Ovary (tissue), 9 donors: Measurements from ENCODE around the gene PCDHB5. TPM values are rescaled to one million over a fixed set of nuclear protein-coding genes. Genes with fewer than 3 reads are reported as not detected.
"Not testable (repeated sequence)": the region's sequence is repeated elsewhere in the genome, so short reads cannot be mapped to it uniquely, and the experiment has no call there.

ENCODE experiments used
- DNase-seq, 5 donors: peaks; one replicate each; pipeline ENCODE4 v3.0.0-alpha.2; 2019 to 2020
- H3K27ac ChIP-seq, 2 donors: fragments of 200-600 bp; one replicate each; pipeline versions ENCODE4 v1.5.1 to v1.8.0; 2019 to 2022
- H3K27me3 ChIP-seq: fragments of 200-600 bp; one replicate; pipeline ENCODE4 v1.8.0; 2022
- H3K36me3 ChIP-seq: fragments of 200-600 bp; sonication (generic); one replicate; pipeline ENCODE4 v1.5.1; 2019
- H3K4me1 ChIP-seq: one replicate; pipeline ENCODE4 v1.8.1; 2013; ENCODE audit warnings: mild to moderate bottlenecking, moderate library complexity; ENCODE audit not compliant: insufficient read depth
- H3K4me3 ChIP-seq: fragments of 200-600 bp; sonication (generic); one replicate; pipeline ENCODE4 v1.5.1; 2017
- H3K9me3 ChIP-seq, 2 donors: fragments of 200-600 bp in 1 of 2; sonication (generic) in 1 of 2; one replicate each; pipeline versions ENCODE4 v1.5.1 to v1.8.1; 2013 to 2019; ENCODE audit warnings: mild to moderate bottlenecking in 1 of 2, moderate library complexity in 1 of 2
- EP300 ChIP-seq: sonication (generic); formaldehyde crosslinking; IDR thresholded peaks from one replicate; pipeline ENCODE4 v1.6.1; 2017; ENCODE audit warnings: antibody characterized with exemption
- POLR2A ChIP-seq: fragments of 450-650 bp; IDR thresholded peaks from one replicate; pipeline ENCODE4 v1.6.1; 2017; ENCODE audit warnings: antibody characterized with exemption, mild to moderate bottlenecking, moderate library complexity
- WGBS, 3 donors: extraction: QIAGEN DNeasy Blood & Tissue Kit in 1 of 3; methylation state at CpG; one replicate each; pipeline versions ENCODE4 v1.1.5 to v1.1.7; 2013 to 2017; 5-methylcytosine and 5-hydroxymethylcytosine counted together
- intact Hi-C, 4 donors: fragments of 100-400 bp; cut with DNase I; formaldehyde crosslinking; loops; one replicate each; pipeline versions ENCODE4 v1.11.0 to v1.15.1; 2022 to 2023
- polyA plus RNA-seq, 2 donors: library from polyadenylated mRNA; stranded (reverse); fragments of 200-250 nt in 1 of 2; fragments of 350-450 nt in 1 of 2; fragmentation: Illumina TruSeq in 1 of 2; extraction: RNeasy Lipid Tissue Mini Kit (QIAGEN cat#74804) in 1 of 2; gene quantifications; one replicate each; pipeline ENCODE4 v1.2.3, GENCODE V29; 2013 to 2014
- total RNA-seq, 7 donors: library from RNA; depleted of rRNA in 2 of 7; stranded (reverse); fragments of >200 nt in 2 of 7; fragmentation: NEBNext Ultra II Directional in 3 of 7; extraction: Animal tissue kit (Norgen Biotek cat#: 25700) in 3 of 7; gene quantifications; one replicate each; pipeline versions ENCODE4 v1.1.0 to v1.2.4, GENCODE V29; 2016 to 2023
- TF ChIP-seq, protein P1 (sequence below), 3 donors: fragments of 450-650 bp in 2 of 3; fragments of 200-600 bp in 1 of 3; IDR thresholded peaks; one replicate each; pipeline versions ENCODE4 v1.5.1 to v1.8.0; 2016 to 2022; ENCODE audit warnings: antibody characterized with exemption in 3 of 3, mild to moderate bottlenecking in 1 of 3
- donor health status: DM: no; HTN: no; CAD: no; lungs with moderate emphysema.
- donor health status: DM: no; HTN: no; CAD: no.
- donor health status: Bipolar disorder and iron deficiency.
- donor health status: DM: yes; HTN: yes; CAD: no.
- donor health status: DM: no; HTN: no; CAD: no.
- donor health status: DM: yes; HTN: yes; CAD: no.

The PCDHB5 gene
- total and polyA plus RNA-seq, 9 donors = 7.3 to 16.2 (median 10.3) TPM

DNA sequence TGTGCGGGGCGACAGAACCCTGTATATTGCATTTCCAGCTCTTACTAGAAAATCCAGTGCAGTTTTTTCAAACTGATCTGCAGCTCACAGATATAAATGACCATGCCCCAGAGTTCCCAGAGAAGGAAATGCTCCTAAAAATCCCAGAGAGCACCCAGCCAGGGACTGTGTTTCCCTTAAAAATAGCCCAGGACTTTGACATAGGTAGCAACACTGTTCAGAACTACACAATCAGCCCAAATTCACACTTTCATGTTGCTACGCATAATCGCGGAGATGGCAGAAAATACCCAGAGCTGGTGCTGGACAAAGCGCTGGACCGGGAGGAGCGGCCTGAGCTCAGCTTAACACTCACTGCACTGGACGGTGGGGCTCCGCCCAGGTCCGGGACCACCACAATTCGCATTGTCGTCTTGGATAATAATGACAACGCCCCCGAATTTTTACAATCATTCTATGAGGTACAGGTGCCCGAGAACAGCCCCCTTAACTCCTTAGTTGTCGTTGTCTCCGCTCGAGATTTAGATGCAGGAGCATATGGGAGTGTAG lies 786 bp downstream of the PCDHB5 start:
- TF ChIP-seq, protein P1, sequence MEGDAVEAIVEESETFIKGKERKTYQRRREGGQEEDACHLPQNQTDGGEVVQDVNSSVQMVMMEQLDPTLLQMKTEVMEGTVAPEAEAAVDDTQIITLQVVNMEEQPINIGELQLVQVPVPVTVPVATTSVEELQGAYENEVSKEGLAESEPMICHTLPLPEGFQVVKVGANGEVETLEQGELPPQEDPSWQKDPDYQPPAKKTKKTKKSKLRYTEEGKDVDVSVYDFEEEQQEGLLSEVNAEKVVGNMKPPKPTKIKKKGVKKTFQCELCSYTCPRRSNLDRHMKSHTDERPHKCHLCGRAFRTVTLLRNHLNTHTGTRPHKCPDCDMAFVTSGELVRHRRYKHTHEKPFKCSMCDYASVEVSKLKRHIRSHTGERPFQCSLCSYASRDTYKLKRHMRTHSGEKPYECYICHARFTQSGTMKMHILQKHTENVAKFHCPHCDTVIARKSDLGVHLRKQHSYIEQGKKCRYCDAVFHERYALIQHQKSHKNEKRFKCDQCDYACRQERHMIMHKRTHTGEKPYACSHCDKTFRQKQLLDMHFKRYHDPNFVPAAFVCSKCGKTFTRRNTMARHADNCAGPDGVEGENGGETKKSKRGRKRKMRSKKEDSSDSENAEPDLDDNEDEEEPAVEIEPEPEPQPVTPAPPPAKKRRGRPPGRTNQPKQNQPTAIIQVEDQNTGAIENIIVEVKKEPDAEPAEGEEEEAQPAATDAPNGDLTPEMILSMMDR (IDR thresholded peaks at IDR 0.05) = no peak
- no peak for TF ChIP-seq EP300
- no peak for TF ChIP-seq POLR2A
- no peaks in the 10 kb centered on the region for H3K36me3 ChIP-seq
- intact Hi-C loops = no loop called here
- no peaks in the 10 kb centered on the region for H3K27me3 ChIP-seq
- no peak for DNase-seq
- no peak overlapping the region for H3K27ac ChIP-seq
- H3K9me3 ChIP-seq = peaks cover 0 to 20% of the 10 kb centered on the region in 2 donors
- WGBS, 3 donors = 34 to 55% (median 48%) methylated on average over 19 of the region's 19 CpGs
- peak overlapping the region; percentile 31 for H3K4me3 ChIP-seq
- no peaks in the 10 kb centered on the region for H3K4me1 ChIP-seq

DNA sequence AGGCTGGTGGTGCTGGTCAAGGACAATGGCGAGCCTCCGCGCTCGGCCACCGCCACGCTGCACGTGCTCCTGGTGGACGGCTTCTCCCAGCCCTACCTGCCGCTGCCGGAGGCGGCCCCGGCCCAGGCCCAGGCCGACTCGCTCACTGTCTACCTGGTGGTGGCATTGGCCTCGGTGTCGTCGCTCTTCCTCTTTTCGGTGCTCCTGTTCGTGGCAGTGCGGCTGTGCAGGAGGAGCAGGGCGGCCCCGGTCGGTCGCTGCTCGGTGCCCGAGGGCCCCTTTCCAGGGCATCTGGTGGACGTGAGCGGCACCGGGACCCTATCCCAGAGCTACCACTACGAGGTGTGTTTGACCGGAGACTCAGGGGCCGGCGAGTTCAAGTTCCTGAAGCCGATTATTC lies 2.3 kb downstream of the PCDHB5 start:
- H3K27ac ChIP-seq, H3K27me3 ChIP-seq, H3K4me1 ChIP-seq, DNase-seq, H3K4me3 ChIP-seq, H3K36me3 ChIP-seq, intact Hi-C loops: not testable (repeated sequence)
- H3K9me3 ChIP-seq = peaks cover 0 to 20% of the 10 kb centered on the region in 2 donors
- 38 to 58% (median 46%) methylated on average over 30 to 34 of the region's 34 CpGs for WGBS, 3 donors

GRCh38 chr5:141149812-141150211 lies 14.8 kb downstream of the PCDHB5 start, which contains the start of gene PCDHB6:
Gene PCDHB6, plus strand, starts transcription at chr5:141150057. Its CDS starts 201 bp downstream, at chr5:141150258.
- no peaks in the 10 kb centered on the region for H3K27me3 ChIP-seq
- TF ChIP-seq, protein P1 (IDR thresholded peaks at IDR 0.05) = no peak
- TF ChIP-seq EP300 = no peak
- TF ChIP-seq POLR2A = no peak
- H3K4me3 ChIP-seq = no peak within 1 kb of the TSS
- no peak within 1 kb of the TSS for H3K27ac ChIP-seq
- WGBS, 3 donors = 7 to 18% (median 14%) methylated on average over 18 of the region's 18 CpGs
- H3K4me1 ChIP-seq = no peaks in the 10 kb centered on the region
- intact Hi-C loops = no loop called here
- peaks cover 2 to 25% of the 10 kb centered on the region in 2 donors for H3K9me3 ChIP-seq
- no peak for DNase-seq
- H3K36me3 ChIP-seq = no peaks in the 10 kb centered on the region

DNA sequence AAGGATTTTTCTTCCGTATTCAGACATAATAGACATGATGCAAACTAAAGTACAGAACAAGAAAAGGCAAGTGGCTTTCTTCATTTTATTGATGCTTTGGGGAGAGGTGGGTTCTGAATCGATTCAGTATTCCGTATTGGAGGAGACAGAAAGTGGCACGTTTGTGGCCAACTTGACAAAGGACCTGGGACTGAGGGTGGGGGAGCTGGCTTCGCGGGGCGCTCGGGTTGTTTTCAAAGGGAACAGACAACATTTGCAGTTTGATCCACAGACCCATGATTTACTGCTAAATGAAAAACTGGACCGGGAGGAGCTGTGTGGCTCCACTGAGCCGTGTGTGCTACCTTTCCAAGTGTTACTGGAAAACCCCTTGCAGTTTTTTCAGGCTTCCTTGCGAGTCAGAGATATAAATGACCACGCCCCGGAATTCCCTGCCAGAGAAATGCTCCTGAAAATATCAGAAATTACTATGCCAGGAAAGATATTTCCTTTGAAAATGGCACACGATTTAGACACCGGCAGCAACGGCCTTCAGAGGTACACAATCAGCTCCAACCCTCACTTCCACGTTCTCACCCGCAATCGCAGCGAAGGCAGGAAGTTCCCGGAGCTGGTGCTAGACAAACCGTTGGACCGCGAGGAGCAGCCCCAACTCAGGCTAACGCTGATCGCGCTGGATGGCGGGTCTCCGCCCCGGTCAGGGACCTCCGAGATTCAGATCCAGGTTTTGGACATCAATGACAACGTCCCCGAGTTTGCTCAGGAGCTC lies 15.4 kb downstream of the PCDHB5 start:
- Histone ChIP-seq H3K4me1 (no peaks in the 10 kb centered on the region), H3K36me3 (no peaks in the 10 kb centered on the region), H3K9me3 (peaks cover 2 to 25% of the 10 kb centered on the region in 2 donors), H3K27ac (no peak overlapping the region), H3K27me3 (no peaks in the 10 kb centered on the region), H3K4me3 (no peak overlapping the region)
- 35 to 50% (median 41%) methylated on average over 33 of the region's 33 CpGs for WGBS, 3 donors
- DNase-seq = no peak
- TF ChIP-seq POLR2A (no peak), EP300 (no peak)
- TF ChIP-seq, protein P1 (IDR thresholded peaks at IDR 0.05) = no peak
- intact Hi-C loops = no loop called here

- intact Hi-C loops = no loop called here
- no peak overlapping the region for H3K4me3 ChIP-seq
- no peak for DNase-seq
- peaks cover 2 to 29% of the 10 kb centered on the region in 2 donors for H3K9me3 ChIP-seq
- 29 to 40% (median 33%) methylated on average over 13 of the region's 13 CpGs for WGBS, 3 donors
- H3K4me1 ChIP-seq = no peaks in the 10 kb centered on the region
- H3K27ac ChIP-seq = no peak overlapping the region
- no peaks in the 10 kb centered on the region for H3K27me3 ChIP-seq
- TF ChIP-seq, protein P1 (IDR thresholded peaks at IDR 0.05) = no peak
- TF ChIP-seq EP300 = no peak
- TF ChIP-seq POLR2A = no peak
- H3K36me3 ChIP-seq = no peaks in the 10 kb centered on the region
Observed at GRCh38 chr5:141150993-141151325, 16.0 kb downstream of the PCDHB5 start.

- intact Hi-C loops, H3K36me3 ChIP-seq, H3K4me1 ChIP-seq, H3K4me3 ChIP-seq, H3K27ac ChIP-seq, DNase-seq, H3K27me3 ChIP-seq: not testable (repeated sequence)
- 29 to 36% (median 31%) methylated on average over 20 to 39 of the region's 41 CpGs for WGBS, 3 donors
- peaks cover 2 to 36% of the 10 kb centered on the region in 2 donors for H3K9me3 ChIP-seq
Observed at GRCh38 chr5:141151632-141152031, 16.6 kb downstream of the PCDHB5 start.

DNA sequence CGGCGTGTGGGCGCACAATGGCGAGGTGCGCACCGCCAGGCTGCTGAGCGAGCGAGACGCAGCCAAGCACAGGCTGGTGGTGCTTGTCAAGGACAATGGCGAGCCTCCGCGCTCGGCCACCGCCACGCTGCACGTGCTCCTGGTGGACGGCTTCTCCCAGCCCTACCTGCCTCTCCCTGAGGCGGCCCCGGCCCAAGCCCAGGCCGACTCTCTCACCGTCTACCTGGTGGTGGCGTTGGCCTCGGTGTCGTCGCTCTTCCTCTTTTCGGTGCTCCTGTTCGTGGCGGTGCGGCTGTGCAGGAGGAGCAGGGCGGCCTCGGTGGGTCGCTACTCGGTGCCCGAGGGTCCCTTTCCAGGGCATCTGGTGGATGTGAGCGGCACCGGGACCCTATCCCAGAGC lies 17.1 kb downstream of the PCDHB5 start:
- H3K36me3 ChIP-seq, H3K27me3 ChIP-seq, H3K4me1 ChIP-seq, H3K27ac ChIP-seq, intact Hi-C loops, DNase-seq, H3K4me3 ChIP-seq: not testable (repeated sequence)
- 18 to 36% (median 26%) methylated on average over 36 of the region's 36 CpGs for WGBS, 3 donors
- H3K9me3 ChIP-seq = peaks cover 2 to 38% of the 10 kb centered on the region in 2 donors
